Left cardiac atrium (tissue), 4 donors: ENCODE results near the gene SIAH2. TPM values are rescaled to one million over a fixed set of nuclear protein-coding genes. Genes with fewer than 3 reads are reported as not detected.

ENCODE experiments used
- ATAC-seq, 2 donors: fragments of 200-7000 bp; cut with Tn5 transposase; one replicate each; pipeline ENCODE4 v1.9.1; 2020; ENCODE audit warnings: mild to moderate bottlenecking in 2 of 2, moderate library complexity in 2 of 2
- DNase-seq: peaks from one replicate; pipeline ENCODE4 v3.0.0-alpha.2; 2020
- intact Hi-C, 2 donors: fragments of 100-400 bp; cut with DNase I; formaldehyde crosslinking; loops; one replicate each; pipeline versions ENCODE4 v1.14.1 to v1.15.1; 2022 to 2023
- total RNA-seq, 2 donors: library from RNA; stranded (reverse); fragmentation: NEBNext Ultra II Directional; extraction: Animal tissue kit (Norgen Biotek cat#: 25700); gene quantifications; one replicate each; pipeline ENCODE4 v1.2.1, GENCODE V29; 2021
- donor health status: DM: no; HTN: yes; CAD: no.
- donor health status: DM: no; HTN: yes; CAD: no; lungs with severe emphysema.
- donor health status: DM: yes; HTN: yes; CAD: no.
- donor health status: Dilated cardiomyopathy.

Gene SIAH2
- total RNA-seq, 2 donors from 2014 or later: 14.7 to 16.4 TPM

DNA sequence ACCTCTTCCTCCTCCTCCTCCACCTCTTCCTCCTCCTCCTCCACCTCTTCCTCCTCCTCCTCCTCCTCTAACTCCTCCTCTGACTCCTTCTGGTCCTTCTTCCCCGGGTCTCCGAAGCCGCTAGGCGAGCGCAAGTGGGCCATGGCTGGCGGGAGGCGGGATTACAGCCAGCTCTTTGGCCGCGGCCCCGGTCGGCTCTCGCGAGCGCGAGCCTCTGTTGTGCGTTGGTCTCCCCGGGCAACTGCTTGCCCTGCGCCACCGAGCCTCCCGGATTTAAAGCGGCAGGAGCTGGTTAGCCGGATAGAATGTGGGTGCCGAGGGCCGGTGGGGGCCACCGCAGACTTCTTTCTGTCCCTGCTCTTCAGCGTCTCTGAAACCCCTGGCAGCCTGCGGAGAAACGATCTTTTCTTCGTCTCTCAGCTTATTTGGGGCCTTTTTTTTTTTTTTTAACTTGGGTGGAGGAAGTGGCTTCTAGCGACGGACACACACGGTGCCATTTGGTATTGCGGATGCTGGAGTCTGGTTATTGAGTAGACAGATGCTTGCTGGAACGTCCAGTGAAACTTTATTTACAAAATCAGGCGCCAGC lies 59.1 kb downstream of the SIAH2 start, which contains the start of gene ERICH6:
ERICH6 (minus strand) TSS at position 165 of the 589 bp plus-strand sequence; CDS start at position 143, 22 bp downstream.
- DNase-seq (peak; percentile 94), ATAC-seq (peak; percentile 99)
- intact Hi-C loops: no loop called here

- DNase-seq (peak; percentile 48), ATAC-seq (peak; percentile 69 to 75)
- intact Hi-C loops: no loop called here
Measured at GRCh38 chr3:150703299-150703755, 59.6 kb downstream of the SIAH2 start.

- no peak for DNase-seq
- ATAC-seq: no peak
- intact Hi-C loops: no loop called here
Measured at GRCh38 chr3:150699068-150699639, 63.8 kb downstream of the SIAH2 start.

GRCh38 chr3:150697646-150698045 lies 65.3 kb downstream of the SIAH2 start:
- DNase-seq: no peak
- intact Hi-C loops: no loop called here
- ATAC-seq: no peak

DNA sequence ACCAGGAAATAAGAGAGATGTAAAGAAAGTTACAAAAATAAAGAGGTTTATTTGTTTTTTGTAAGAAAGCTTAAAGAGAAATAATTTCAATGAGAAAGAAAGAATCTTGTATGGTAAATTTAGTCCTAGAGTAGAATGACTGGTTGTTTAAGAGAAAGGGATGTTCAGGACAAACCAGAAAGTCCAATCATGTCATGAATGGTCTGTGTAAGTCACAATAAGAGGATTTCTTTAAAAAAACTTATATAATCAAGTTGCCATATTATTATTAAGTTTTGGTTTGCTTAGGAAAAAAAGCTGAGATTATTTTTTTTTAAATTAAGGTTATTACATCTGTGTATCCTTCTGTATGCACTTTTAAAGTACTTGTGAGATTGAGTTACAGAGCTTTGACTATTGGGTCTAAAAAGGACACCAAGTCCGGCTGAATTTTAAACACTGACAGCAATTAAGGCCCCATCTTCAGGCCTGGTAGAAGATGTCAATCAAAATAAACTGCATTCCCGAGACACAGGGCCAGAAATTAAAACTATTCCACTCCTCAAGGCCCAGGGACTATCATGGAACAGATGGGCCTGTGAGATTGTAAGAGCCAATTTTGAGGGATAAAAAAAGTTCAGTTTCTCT lies 71.4 kb downstream of the SIAH2 start:
- no peak for DNase-seq
- no peak for ATAC-seq
- intact Hi-C loops: no loop called here

Other genes with a start within 250 kb of the SIAH2 start
- 10 to 100 TPM; 42.4 to 47.2 TPM for gene SERP1, start 216.7 kb downstream of the SIAH2 start, total RNA-seq
- gene EIF2A, start 216.4 kb downstream of the SIAH2 start, total RNA-seq: 10 to 100 TPM; 54.5 to 76.6 TPM
- gene SELENOT, start 159.8 kb downstream of the SIAH2 start, total RNA-seq: 100 to 1,000 TPM in 1 of 2 donors, 10 to 100 TPM in 1; 86.2 to 106 TPM
- under 1 TPM in 1 of 2 donors, not detected in 1; 0.39 TPM for gene ERICH6, start 59.2 kb downstream of the SIAH2 start, total RNA-seq
- gene MINDY4B, start 142.3 kb upstream of the SIAH2 start, total RNA-seq: not detected
- gene CLRN1, start 209.6 kb upstream of the SIAH2 start, total RNA-seq: not detected